WERI-Rb-1 (cell line): ENCODE results near the gene GFOD1.
"Not testable (repeated sequence)": the region's sequence is repeated elsewhere in the genome, so short reads cannot be mapped to it uniquely, and the experiment has no call there.

Source experiments
- DNase-seq: peaks from one replicate; pipeline ENCODE4 v3.0.0-alpha.2; 2020
- H3K27ac ChIP-seq: fragments of 250-450 bp; sonication (Bioruptor Pico); 2 replicates; pipeline ENCODE4 v1.5.1; 2020; ENCODE audit warnings: mild to moderate bottlenecking, moderate library complexity
- H3K27me3 ChIP-seq: fragments of 250-450 bp; sonication (Bioruptor Pico); 2 replicates; pipeline ENCODE4 v1.5.1; 2021; ENCODE audit warnings: mild to moderate bottlenecking, low read depth, moderate library complexity; ENCODE audit not compliant: insufficient read depth, severe bottlenecking
- H3K36me3 ChIP-seq: fragments of 250-450 bp; sonication (Bioruptor Pico); 2 replicates; pipeline ENCODE4 v1.5.1; 2020; ENCODE audit warnings: mild to moderate bottlenecking, moderate library complexity
- H3K4me3 ChIP-seq: 2 replicates; pipeline ENCODE4 v1.5.1; 2011; ENCODE audit warnings: low read depth, mild to moderate bottlenecking, control low read depth, low read length
- H3K9me3 ChIP-seq: fragments of 250-450 bp; sonication (Bioruptor Pico); 2 replicates; pipeline ENCODE4 v1.5.1; 2021; ENCODE audit warnings: mild to moderate bottlenecking, moderate library complexity; ENCODE audit not compliant: severe bottlenecking
- CTCF ChIP-seq: IDR thresholded peaks from 2 replicates; pipeline ENCODE4 v1.5.1; 2011; ENCODE audit warnings: low read depth, mild to moderate bottlenecking, control low read depth, inconsistent platforms, low read length

The GFOD1 gene

DNA sequence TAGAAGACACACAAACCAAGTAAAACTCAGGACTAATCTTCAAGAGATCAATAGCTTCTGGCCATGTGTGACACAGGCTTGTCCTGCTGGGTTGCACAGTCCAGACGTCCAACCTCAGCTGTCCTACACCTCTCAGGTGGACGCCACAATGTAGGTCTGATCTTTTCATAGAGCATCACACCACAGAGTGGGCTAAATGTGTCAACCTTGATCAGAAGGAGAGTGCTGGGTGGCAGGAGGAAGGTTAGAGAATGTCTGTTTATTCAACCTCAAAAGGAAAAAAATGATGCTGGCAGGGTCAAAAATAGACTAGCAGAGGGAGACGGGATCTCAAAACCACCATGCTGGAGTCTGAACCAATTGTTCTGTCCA, 41.7 kb downstream of the GFOD1 start:
- H3K36me3 ChIP-seq = no peaks in the 10 kb centered on the region; the same call in none of the 2 replicates
- DNase-seq = no peak
- no peak overlapping the region for H3K27ac ChIP-seq
- no peak for TF ChIP-seq CTCF
- H3K4me3 ChIP-seq = no peak overlapping the region
- no peaks in the 10 kb centered on the region for H3K27me3 ChIP-seq
- no peaks in the 10 kb centered on the region for H3K9me3 ChIP-seq

DNA sequence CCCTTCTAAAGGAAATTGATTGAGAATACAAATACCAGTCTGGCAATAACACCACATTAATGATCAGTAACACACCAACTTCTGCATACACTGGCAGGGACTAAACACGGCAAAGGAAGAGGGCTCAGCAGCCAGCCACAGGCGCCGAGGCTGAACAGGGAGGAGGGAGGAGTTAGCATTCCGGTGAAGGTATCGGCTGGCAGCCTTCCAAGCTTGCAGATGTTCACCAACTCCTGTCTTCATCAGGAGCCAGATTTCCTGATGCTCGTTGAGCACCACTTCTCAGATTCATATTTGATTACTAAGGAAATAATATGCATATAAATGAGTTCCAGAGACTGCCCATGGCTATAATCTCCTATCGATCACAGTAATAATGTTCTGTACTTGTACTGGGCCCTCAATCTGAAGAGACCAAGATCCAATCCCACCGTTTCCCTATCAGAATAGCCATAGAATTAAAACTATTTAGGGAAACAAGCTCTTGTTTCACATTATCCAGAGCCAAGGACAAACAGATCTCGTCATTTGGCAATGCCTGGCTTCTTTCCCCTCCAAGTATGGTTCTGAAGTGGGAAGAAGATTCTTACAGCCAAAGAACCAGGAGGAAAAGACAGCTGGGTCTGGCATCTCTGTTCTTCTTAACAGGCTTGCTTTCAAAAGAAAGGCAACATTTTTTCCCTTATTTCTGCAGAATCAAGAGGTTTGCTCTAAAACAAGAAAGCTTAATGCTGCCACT, 42.2 kb downstream of the GFOD1 start:
- Histone ChIP-seq H3K9me3 (no peaks in the 10 kb centered on the region), H3K27ac (no peak overlapping the region), H3K36me3 (no peaks in the 10 kb centered on the region), H3K4me3 (no peak overlapping the region), H3K27me3 (no peaks in the 10 kb centered on the region)
- no peak for TF ChIP-seq CTCF
- DNase-seq = no peak

GRCh38 chr6:13444604-13445003, 42.8 kb downstream of the GFOD1 start:
- Histone ChIP-seq H3K36me3 (no peaks in the 10 kb centered on the region), H3K27me3 (no peaks in the 10 kb centered on the region), H3K9me3 (no peaks in the 10 kb centered on the region), H3K4me3 (no peak overlapping the region), H3K27ac (no peak overlapping the region)
- no peak for DNase-seq
- TF ChIP-seq CTCF = no peak

DNA sequence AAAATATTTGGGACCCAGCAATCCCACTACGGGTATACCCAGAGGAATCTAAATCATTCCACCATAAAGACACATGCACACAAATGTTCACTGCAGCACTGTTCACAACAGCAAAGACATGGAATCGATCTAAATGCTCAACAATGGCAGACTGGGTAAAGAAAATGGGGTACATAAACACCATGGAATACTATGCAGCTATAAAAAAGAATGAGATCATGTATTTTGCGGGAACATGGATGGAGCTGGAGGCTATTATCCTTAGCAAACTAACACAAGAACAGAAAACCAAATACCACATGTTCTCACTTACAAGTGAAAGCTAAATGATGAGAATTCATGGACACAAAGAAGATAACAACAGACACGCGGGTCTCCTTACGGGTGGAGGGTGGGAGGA, 43.4 kb downstream of the GFOD1 start:
- H3K36me3 ChIP-seq = not testable (repeated sequence)

GRCh38 chr6:13441778-13442177, 45.6 kb downstream of the GFOD1 start:
- no peak overlapping the region for H3K27ac ChIP-seq
- H3K36me3 ChIP-seq = no peaks in the 10 kb centered on the region
- H3K27me3 ChIP-seq = no peaks in the 10 kb centered on the region
- no peak for TF ChIP-seq CTCF
- no peak for DNase-seq
- H3K9me3 ChIP-seq = no peaks in the 10 kb centered on the region
- H3K4me3 ChIP-seq = no peak overlapping the region

More for the DNA sequence above, 43.4 kb downstream of the GFOD1 start:
- not testable (repeated sequence) for H3K27me3 ChIP-seq, H3K9me3 ChIP-seq, DNase-seq, H3K4me3 ChIP-seq, H3K27ac ChIP-seq

DNA sequence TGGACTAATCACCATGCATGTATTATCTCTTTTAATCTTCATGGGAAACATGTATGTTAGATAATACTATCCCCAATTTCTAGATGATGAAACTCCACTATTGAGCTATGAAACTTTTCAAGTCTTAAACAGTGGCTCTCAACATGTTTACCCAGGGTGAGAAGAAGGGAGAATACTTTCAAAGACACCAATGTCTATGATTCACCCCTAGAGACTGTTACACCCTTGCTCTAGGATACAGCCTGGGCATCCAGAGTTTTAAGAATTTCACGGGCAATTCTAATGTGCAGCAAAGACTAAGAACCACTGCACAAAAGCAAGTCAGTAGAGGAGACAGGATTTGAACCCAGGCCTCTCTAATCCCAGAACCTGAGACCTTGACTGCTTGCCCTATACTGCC, 47.8 kb downstream of the GFOD1 start:
- Histone ChIP-seq H3K36me3 (no peaks in the 10 kb centered on the region), H3K9me3 (no peaks in the 10 kb centered on the region), H3K27ac (no peak overlapping the region), H3K27me3 (no peaks in the 10 kb centered on the region), H3K4me3 (no peak overlapping the region)
- TF ChIP-seq CTCF = no peak
- DNase-seq = no peak
